ENCODE measurements around the gene CYB5R4.

CYB5R4 gene, protein sequence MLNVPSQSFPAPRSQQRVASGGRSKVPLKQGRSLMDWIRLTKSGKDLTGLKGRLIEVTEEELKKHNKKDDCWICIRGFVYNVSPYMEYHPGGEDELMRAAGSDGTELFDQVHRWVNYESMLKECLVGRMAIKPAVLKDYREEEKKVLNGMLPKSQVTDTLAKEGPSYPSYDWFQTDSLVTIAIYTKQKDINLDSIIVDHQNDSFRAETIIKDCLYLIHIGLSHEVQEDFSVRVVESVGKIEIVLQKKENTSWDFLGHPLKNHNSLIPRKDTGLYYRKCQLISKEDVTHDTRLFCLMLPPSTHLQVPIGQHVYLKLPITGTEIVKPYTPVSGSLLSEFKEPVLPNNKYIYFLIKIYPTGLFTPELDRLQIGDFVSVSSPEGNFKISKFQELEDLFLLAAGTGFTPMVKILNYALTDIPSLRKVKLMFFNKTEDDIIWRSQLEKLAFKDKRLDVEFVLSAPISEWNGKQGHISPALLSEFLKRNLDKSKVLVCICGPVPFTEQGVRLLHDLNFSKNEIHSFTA

GRCh38 chr6:83859410-83860358, at the start of gene CYB5R4:
TSS of gene CYB5R4 (plus strand) at chr6:83859689. CDS start at chr6:83859783, 94 bp downstream.
- peak; percentile 78 for DNase-seq

- no peak for DNase-seq
Measured at GRCh38 chr6:83812595-83812994, 46.9 kb upstream of the CYB5R4 start.

- no peak for DNase-seq
Measured at GRCh38 chr6:83815631-83816272, 43.7 kb upstream of the CYB5R4 start.

- no peak for DNase-seq
Measured at GRCh38 chr6:83822629-83823169, 36.8 kb upstream of the CYB5R4 start.

GRCh38 chr6:83824388-83824801, 35.1 kb upstream of the CYB5R4 start:
- no peak for DNase-seq

DNA sequence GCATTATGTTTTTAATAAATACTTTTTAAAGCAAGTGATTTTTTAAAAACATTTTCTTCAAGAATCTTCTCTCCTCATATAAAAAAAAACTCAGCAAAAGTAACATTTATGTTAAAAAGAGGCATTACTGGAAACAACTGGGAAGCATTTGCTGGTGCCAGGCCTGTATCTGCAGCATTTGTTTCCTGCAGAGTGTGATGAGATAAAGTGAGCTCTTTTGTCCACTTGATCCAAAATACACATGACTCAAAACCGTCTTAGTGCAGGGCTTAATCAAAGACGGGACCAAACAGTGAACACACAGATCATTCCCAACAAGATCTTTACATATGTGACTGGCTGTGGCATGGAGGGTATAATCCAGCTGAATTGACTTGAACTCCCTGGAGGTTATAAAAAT, 34.7 kb upstream of the CYB5R4 start:
- DNase-seq: no peak

DNA sequence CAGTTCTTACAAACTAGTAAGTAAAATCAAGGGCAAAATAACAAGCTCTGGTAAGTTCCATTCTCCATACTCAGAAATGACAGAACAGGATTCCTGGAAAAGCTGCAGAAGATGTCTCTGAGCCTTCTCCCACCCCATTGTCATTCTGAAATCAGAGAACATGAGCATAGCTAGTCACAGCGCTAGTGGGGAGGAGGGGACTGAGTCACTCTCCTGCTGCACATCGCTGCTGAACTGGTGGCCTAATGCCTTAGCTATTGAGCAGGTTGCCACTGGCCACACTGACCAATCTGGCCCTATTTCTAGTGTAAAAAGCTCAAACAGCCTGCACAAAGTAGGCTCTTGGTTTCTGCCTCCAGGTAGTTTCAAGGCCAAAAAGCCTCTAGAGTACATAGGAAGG, 32.4 kb upstream of the CYB5R4 start:
- DNase-seq: no peak

- DNase-seq: no peak
Measured at GRCh38 chr6:83838727-83839126, 20.8 kb upstream of the CYB5R4 start.

DNA sequence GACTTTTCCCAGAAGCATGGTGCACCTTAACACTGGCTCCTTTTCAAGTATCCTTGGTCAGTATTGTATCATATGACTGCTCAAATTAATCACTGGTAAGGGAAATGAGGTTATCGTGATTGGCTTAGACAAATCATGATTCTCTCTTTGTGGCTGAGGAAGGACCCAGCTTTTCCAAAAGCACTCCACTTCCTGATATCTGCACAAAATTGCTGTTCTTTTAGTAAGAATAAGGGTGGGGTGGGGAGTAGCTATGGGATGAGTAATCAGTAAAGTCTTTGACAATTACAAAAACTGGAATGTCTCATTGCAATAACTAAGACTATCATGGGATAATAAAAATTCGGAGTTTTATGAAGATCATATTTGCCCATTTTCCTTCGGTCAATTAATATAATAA, 15.3 kb upstream of the CYB5R4 start:
- DNase-seq: no peak

- DNase-seq: no peak
Measured at GRCh38 chr6:83846291-83846690, 13.2 kb upstream of the CYB5R4 start.

DNA sequence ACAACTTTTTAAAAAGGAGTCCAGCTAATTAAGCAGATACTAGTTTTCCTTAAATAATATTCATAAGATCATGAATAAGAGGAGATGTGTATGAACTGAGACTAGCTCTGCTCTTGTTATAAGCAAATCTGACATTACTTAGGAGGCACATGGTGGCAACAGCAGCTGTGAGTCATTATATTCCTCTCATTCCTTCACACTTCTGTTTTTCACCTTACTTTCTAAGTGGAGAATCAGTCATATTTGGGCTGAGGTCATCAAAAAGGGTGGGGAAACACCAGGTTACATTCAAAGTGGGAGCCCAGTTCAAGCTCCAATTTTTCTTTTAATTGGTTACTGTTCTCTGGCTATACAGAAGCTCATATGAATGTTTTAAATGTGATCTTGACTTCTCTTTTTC, 12.3 kb upstream of the CYB5R4 start:
- no peak for DNase-seq

GRCh38 chr6:83849127-83849526, 10.4 kb upstream of the CYB5R4 start:
- no peak for DNase-seq

DNA sequence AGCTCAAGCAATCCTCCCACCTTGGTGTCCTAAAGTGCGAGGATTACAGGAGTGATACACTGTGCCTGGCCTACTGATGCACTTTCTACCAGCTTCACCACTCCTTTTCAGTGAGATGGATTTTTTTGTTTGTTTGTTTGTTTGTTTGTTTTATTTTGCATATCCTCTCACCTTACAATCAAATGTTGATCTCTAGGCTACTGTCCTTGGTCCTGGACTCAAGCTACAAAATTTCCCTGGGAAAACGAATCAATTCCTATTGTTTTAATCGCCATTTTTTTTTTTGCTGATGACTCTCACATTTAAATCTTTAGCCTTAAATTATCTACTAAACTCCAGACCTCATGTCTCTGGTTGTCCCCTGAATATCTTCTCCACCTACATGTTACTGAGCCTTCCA, 9.9 kb upstream of the CYB5R4 start:
- DNase-seq: no peak

DNA sequence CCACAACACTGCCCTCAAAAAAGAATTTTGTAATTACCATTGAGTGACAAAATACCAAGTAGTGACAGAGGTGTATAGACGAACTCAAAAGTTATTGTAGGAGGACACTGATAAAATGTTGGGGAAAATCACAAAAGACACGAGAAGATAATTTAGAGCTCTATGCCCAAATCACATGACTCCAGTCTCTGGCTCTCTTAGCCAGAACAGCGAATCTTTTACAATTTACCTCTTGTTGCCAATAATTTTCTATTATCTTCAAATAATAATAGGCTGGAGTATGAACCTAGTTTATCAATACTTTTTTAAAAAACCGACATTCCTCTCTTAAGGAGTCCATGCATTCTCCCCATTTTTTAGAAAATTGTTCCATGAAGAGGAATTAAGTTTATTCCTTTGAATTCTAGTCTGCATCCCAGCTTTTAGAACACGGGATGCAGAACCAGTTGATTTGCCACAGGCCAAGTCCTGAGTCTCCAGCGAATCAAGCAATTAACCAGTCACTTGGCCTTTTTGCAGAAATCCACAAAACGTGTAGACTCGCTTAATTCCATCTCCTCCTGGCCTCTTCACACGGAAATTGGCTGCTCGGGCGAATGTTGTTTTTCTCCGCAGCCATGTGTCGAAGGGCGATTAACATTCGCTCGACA, 6.8 kb upstream of the CYB5R4 start:
- DNase-seq: no peak

- DNase-seq: peak; percentile 14
Measured at GRCh38 chr6:83853178-83854000, 6.1 kb upstream of the CYB5R4 start, which contains the start of gene RIPPLY2. TSS of gene RIPPLY2 (plus strand) at chr6:83853360. CDS start at chr6:83853417, 57 bp downstream.

GRCh38 chr6:83854001-83854501, 5.4 kb upstream of the CYB5R4 start:
- DNase-seq: no peak

DNA sequence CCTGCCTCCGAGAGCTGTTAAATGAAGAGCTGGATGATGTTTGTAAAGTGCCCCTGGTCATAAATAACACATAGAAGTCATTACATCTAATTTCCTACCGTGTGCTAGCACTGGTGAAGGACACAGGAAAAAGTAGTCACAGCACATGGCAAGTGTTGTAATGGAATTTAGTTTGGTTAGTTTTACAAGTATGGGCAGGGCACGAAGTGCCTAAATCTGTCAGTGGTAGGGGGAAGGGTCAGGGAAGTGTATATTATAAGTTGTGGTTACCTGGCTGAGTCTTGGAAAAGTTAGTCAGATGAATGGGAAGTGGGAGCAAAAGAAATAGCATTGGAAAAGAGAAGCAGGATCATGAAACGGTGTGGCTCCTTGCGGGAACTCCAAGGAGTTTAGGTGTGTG, 4.7 kb upstream of the CYB5R4 start:
- DNase-seq: no peak

- DNase-seq: no peak
Measured at GRCh38 chr6:83860359-83860755, 868 bp downstream of the CYB5R4 start.

- no peak for DNase-seq
Measured at GRCh38 chr6:83860782-83861495, 1.4 kb downstream of the CYB5R4 start.

DNA sequence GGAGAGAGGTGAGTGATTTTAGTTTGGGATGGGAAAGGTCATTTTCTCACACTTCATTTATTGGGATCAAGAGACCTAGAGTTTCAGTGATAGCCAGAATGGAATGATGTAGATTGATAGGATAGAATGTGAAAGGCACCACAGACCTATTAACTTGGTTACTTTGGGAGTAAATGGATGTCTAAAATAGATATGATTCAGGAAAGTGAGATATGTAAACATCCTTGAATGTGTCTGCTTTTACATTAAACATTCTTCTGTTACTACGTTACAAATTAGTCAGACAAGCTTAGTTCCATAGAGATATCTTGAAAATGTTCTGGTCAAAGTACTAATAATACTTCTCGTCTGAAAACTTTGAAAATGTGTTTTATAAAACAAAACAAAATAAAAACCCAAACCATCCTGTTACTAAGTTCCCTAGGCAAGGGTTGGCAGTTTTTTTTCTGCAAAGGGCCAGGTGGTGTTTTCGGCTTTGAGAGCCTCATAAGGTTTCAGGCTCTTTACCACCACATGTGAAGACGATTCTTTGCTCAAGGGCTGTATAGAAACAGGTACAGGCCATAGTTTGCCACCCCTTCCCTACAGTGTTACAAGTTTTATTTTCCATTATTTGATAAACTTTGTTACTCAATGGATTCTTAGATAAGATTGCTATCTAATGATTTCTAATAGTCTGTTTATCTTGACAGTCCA, 3.4 kb downstream of the CYB5R4 start:
- DNase-seq: no peak

Measured in DMS79 (cell line).